HepG2 (cell line): ENCODE measurements around the gene TTLL1. TPM values are rescaled to one million over a fixed set of nuclear protein-coding genes. Genes with fewer than 3 reads are reported as not detected.

Experiments
- BCLAF1 ChIP-seq: fragments of 450-650 bp; IDR thresholded peaks from 2 replicates; pipeline ENCODE4 v1.6.1; 2017; ENCODE audit warnings: mild to moderate bottlenecking
- CHD4 ChIP-seq: fragments of 200-600 bp; sonication (generic); IDR thresholded peaks from 2 replicates; pipeline ENCODE4 v1.7.0; 2017; ENCODE audit warnings: mild to moderate bottlenecking, low read length, borderline replicate concordance
- FUBP1 ChIP-seq: sonication (generic); formaldehyde crosslinking; IDR thresholded peaks from 2 replicates; pipeline ENCODE4 v1.5.1; 2020; ENCODE audit warnings: missing genetic modification reagents, mild to moderate bottlenecking, borderline replicate concordance
- IKZF5 ChIP-seq: IDR thresholded peaks from 2 replicates; pipeline ENCODE4 v1.6.1; 2018; ENCODE audit warnings: missing genetic modification reagents, mild to moderate bottlenecking, missing compliant biosample characterization
- MAFF ChIP-seq: IDR thresholded peaks from 2 replicates; pipeline ENCODE4 v1.6.1; 2011; ENCODE audit warnings: low read depth, low read length, improper control_type of control experiment
- MLXIP ChIP-seq: sonication (generic); formaldehyde crosslinking; IDR thresholded peaks from 2 replicates; pipeline ENCODE4 v1.9.0; 2021; ENCODE audit warnings: missing genetic modification reagents, borderline replicate concordance
- NCOA2 ChIP-seq: sonication (generic); formaldehyde crosslinking; IDR thresholded peaks from 2 replicates; pipeline ENCODE4 v1.8.0; 2022; ENCODE audit warnings: inconsistent platforms
- NCOA5 ChIP-seq: sonication (generic); formaldehyde crosslinking; IDR thresholded peaks from 2 replicates; pipeline ENCODE4 v1.4.0; 2020; ENCODE audit warnings: missing genetic modification reagents
- NPAS2 ChIP-seq: sonication (generic); formaldehyde crosslinking; IDR thresholded peaks from 2 replicates; pipeline ENCODE4 v1.8.0; 2022; ENCODE audit warnings: mild to moderate bottlenecking, missing genetic modification reagents, borderline replicate concordance
- ONECUT2 ChIP-seq: sonication (generic); formaldehyde crosslinking; IDR thresholded peaks from 2 replicates; pipeline ENCODE4 v1.4.0; 2020; ENCODE audit warnings: missing genetic modification reagents
- RXRA ChIP-seq: sonication (generic); formaldehyde crosslinking; IDR thresholded peaks from 2 replicates; pipeline ENCODE4 v1.5.1; 2020; ENCODE audit warnings: missing genetic modification reagents
- SIX1 ChIP-seq: sonication (generic); formaldehyde crosslinking; IDR thresholded peaks from 2 replicates; pipeline ENCODE4 v1.4.0; 2020; ENCODE audit warnings: missing genetic modification reagents, borderline replicate concordance
- SMARCE1 ChIP-seq: fragments of 450-650 bp; IDR thresholded peaks from 2 replicates; pipeline ENCODE4 v1.6.1; 2017; ENCODE audit warnings: borderline replicate concordance
- ZBTB26 ChIP-seq: IDR thresholded peaks from 2 replicates; pipeline ENCODE4 v1.6.1; 2016; ENCODE audit warnings: missing compliant biosample characterization, missing genetic modification reagents, borderline replicate concordance
- ZFP37 ChIP-seq: sonication (generic); formaldehyde crosslinking; IDR thresholded peaks from 2 replicates; pipeline ENCODE4 v1.4.0; 2020; ENCODE audit warnings: missing genetic modification reagents, borderline replicate concordance
- ZNF224 ChIP-seq: sonication (generic); formaldehyde crosslinking; IDR thresholded peaks from 2 replicates; pipeline ENCODE4 v1.5.0; 2020; ENCODE audit warnings: mild to moderate bottlenecking, missing genetic modification reagents
- ZNF34 ChIP-seq: sonication (generic); formaldehyde crosslinking; IDR thresholded peaks from 2 replicates; pipeline ENCODE4 v1.4.0; 2020; ENCODE audit warnings: mild to moderate bottlenecking, missing genetic modification reagents, borderline replicate concordance
- ZNF460 ChIP-seq: sonication (generic); formaldehyde crosslinking; IDR thresholded peaks from 2 replicates; pipeline ENCODE4 v1.5.1; 2020; ENCODE audit warnings: missing genetic modification reagents, mild to moderate bottlenecking, borderline replicate concordance
- ZNF672 ChIP-seq: sonication (generic); formaldehyde crosslinking; IDR thresholded peaks from 2 replicates; pipeline ENCODE4 v1.8.1; 2022; ENCODE audit warnings: missing genetic modification reagents
- ZNF790 ChIP-seq: sonication (generic); formaldehyde crosslinking; IDR thresholded peaks from 2 replicates; pipeline ENCODE4 v1.8.0; 2022; ENCODE audit warnings: missing genetic modification reagents, mild to moderate bottlenecking, borderline replicate concordance
- polyA plus RNA-seq, 8 experiments: library from polyadenylated mRNA; depleted of rRNA in 3 of 8; stranded (reverse) in 7 of 8; unstranded in 1 of 8; fragments of >200 nt; fragmentation: Illumina TruSeq in 4 of 8; extraction: Trizol in 4 of 8; gene quantifications; 2 replicates each; pipeline versions ENCODE4 v1.2.1 to v1.2.3, GENCODE V29; 2011 to 2016; ENCODE audit warnings: low read depth in 4 of 8, missing spikeins in 1 of 8, mixed read lengths in 1 of 8; ENCODE audit not compliant: insufficient read depth in 1 of 8
- total RNA-seq, 5 experiments: library from RNA; depleted of rRNA; stranded (reverse); fragments of >200 nt; fragmentation: Illumina TruSeq; extraction: Trizol; gene quantifications; 2 replicates each; pipeline ENCODE4 v1.2.3, GENCODE V29; 2016; ENCODE audit warnings: low read depth in 1 of 5

Gene TTLL1
- total and polyA plus RNA-seq, 2 of the 13 experiments (the other 11 are each of a cell fraction or from before 2014, with no cell fraction given) = 1.6 to 5.3 TPM

GRCh38 chr22:42993651-42994275 is 95.4 kb downstream of the TTLL1 start (continued):
- TF ChIP-seq ZBTB26 (CRISPR knock-in tag) = peak; percentile 96
- no peak; the same call in 1 of the 2 replicates for TF ChIP-seq RXRA (CRISPR knock-in tag)
- 0 out of 2 replicates have a peak, but pooled peaks have one; percentile 52 for TF ChIP-seq ZNF224 (CRISPR knock-in tag)
- TF ChIP-seq MLXIP (CRISPR knock-in tag) = no peak
- no peak; the same call in 1 of the 2 replicates for TF ChIP-seq ZNF460 (CRISPR knock-in tag)
- TF ChIP-seq NCOA5 (CRISPR knock-in tag) = no peak
- TF ChIP-seq SIX1 = peak; percentile 52; the same call in 1 of the 2 replicates
- no peak for TF ChIP-seq ZNF790 (CRISPR knock-in tag)
- no peak for TF ChIP-seq ZNF34 (CRISPR knock-in tag)
- TF ChIP-seq FUBP1 (CRISPR knock-in tag) = no peak
- TF ChIP-seq ONECUT2 (CRISPR knock-in tag) = 0 out of 2 replicates have a peak, but pooled peaks have one; percentile 45
- TF ChIP-seq CHD4 = 0 out of 2 replicates have a peak, but pooled peaks have one; percentile 27
- no peak for TF ChIP-seq ZFP37 (CRISPR knock-in tag)
- no peak for TF ChIP-seq ZNF672 (CRISPR knock-in tag)
- TF ChIP-seq BCLAF1 = no peak
- no peak for TF ChIP-seq SMARCE1
- TF ChIP-seq MAFF = no peak
- TF ChIP-seq IKZF5 (CRISPR knock-in tag) = peak; percentile 42; the same call in 1 of the 2 replicates
- no peak for TF ChIP-seq NPAS2 (CRISPR knock-in tag)
- peak; percentile 84 for TF ChIP-seq NCOA2 (CRISPR knock-in tag)
